22Rv1 (cell line): ENCODE measurements around the gene CMYA5.

Experiments used
- CTCF ChIP-seq: fragments of 450-650 bp; IDR thresholded peaks from 2 replicates; pipeline ENCODE4 v1.5.1; 2017; ENCODE audit warnings: mild to moderate bottlenecking
- ZFX ChIP-seq: fragments of 450-650 bp; IDR thresholded peaks from 2 replicates; pipeline ENCODE4 v1.6.1; 2017; ENCODE audit warnings: antibody characterized with exemption, borderline replicate concordance

GRCh38 chr5:79727451-79728355, 38.1 kb downstream of the CMYA5 start:
- TF ChIP-seq CTCF (no peak), ZFX (no peak)
